SK-N-SH (cell line): Measurements from ENCODE around the gene FABP3. TPM values are rescaled to one million over a fixed set of nuclear protein-coding genes. Genes with fewer than 3 reads are reported as not detected.

Experiments used
- CTCF ChIA-PET: fragments of 300-600, 350-600 bp; formaldehyde crosslinking; extraction: SDS; loops from one replicate; lab custom pipeline; 2021; lab: Yijun Ruan, JAX
- POLR2A ChIA-PET: fragments of 350-600 bp; sonication (Branson Sonifier 250); formaldehyde crosslinking; extraction: SDS; loops from one replicate; lab custom pipeline; 2020; ENCODE audit warnings: antibody characterized with exemption, inconsistent platforms; lab: Yijun Ruan, JAX
- DNase-seq: peaks from one replicate; pipeline ENCODE4 v3.0.0; 2012
- H2AFZ ChIP-seq: fragments of 200-600 bp; sonication (generic); 2 replicates; pipeline ENCODE4 v1.8.1; 2016; ENCODE audit warnings: antibody characterized with exemption, mild to moderate bottlenecking, low read depth
- H3F3A ChIP-seq: fragments of 200-600 bp; sonication (generic); replicated peaks from 2 replicates; pipeline ENCODE3; 2016; ENCODE audit warnings: antibody characterized with exemption, mild to moderate bottlenecking; ENCODE audit not compliant: insufficient read depth
- H3K27ac ChIP-seq, 2 experiments: fragments of 200-500 bp in 1 of 2; fragments of 200-600 bp in 1 of 2; sonication (Bioruptor generic) in 1 of 2; sonication (generic), shearing (Covaris generic) in 1 of 2; 2 replicates each; pipeline versions ENCODE4 v1.5.1 to v1.6.1; 2014 to 2016; ENCODE audit warnings: low read depth in 2 of 2, inconsistent platforms in 1 of 2, low read length in 1 of 2, mild to moderate bottlenecking in 1 of 2, mixed read lengths in 1 of 2
- H3K27me3 ChIP-seq: fragments of 200-600 bp; sonication (generic), shearing (Covaris generic); 2 replicates; pipeline ENCODE4 v1.6.1; 2016; ENCODE audit warnings: mixed run types; ENCODE audit not compliant: insufficient read depth
- H3K36me3 ChIP-seq, 2 experiments: fragments of 200-500 bp in 1 of 2; fragments of 200-600 bp in 1 of 2; sonication (Bioruptor generic) in 1 of 2; sonication (generic) in 1 of 2; replicated peaks in 1 of 2; 2 replicates each; pipeline versions ENCODE3 to v1.5.1; 2014 to 2016; ENCODE audit warnings: low read length in 1 of 2, mild to moderate bottlenecking in 1 of 2; ENCODE audit not compliant: insufficient read depth in 2 of 2, control insufficient read depth in 1 of 2
- H3K4me1 ChIP-seq, 2 experiments: fragments of 200-500 bp in 1 of 2; fragments of 200-600 bp in 1 of 2; sonication (Bioruptor generic) in 1 of 2; sonication (generic), shearing (Covaris generic) in 1 of 2; 2 replicates each; pipeline versions ENCODE4 v1.5.1 to v1.6.1; 2014 to 2016; ENCODE audit warnings: low read depth in 1 of 2, low read length in 1 of 2, mixed run types in 1 of 2; ENCODE audit not compliant: insufficient read depth in 2 of 2, control insufficient read depth in 1 of 2
- H3K4me2 ChIP-seq: fragments of 200-600 bp; sonication (generic), shearing (Covaris generic); 2 replicates; pipeline ENCODE4 v1.6.1; 2017; ENCODE audit warnings: mixed run types
- H3K4me3 ChIP-seq, 2 experiments: fragments of 200-500 bp in 1 of 2; fragments of 200-600 bp in 1 of 2; sonication (Bioruptor generic) in 1 of 2; sonication (generic), shearing (Covaris generic) in 1 of 2; 2 replicates each; pipeline versions ENCODE4 v1.5.1 to v1.8.1; 2014 to 2016; ENCODE audit warnings: low read depth in 2 of 2, inconsistent platforms in 1 of 2, low read length in 1 of 2, mild to moderate bottlenecking in 1 of 2, mixed read lengths in 1 of 2, moderate library complexity in 1 of 2
- H3K79me2 ChIP-seq: fragments of 200-600 bp; sonication (generic); 2 replicates; pipeline ENCODE4 v1.8.1; 2017; ENCODE audit warnings: mild to moderate bottlenecking; ENCODE audit not compliant: insufficient read depth
- H3K9ac ChIP-seq: fragments of 200-600 bp; sonication (generic); 2 replicates; pipeline ENCODE4 v1.6.1; 2017; ENCODE audit warnings: mixed run types
- H3K9me2 ChIP-seq: fragments of 200-600 bp; sonication (generic); 2 replicates; pipeline ENCODE4 v1.6.1; 2017; ENCODE audit warnings: mixed run types
- H3K9me3 ChIP-seq: fragments of 200-600 bp; sonication (generic); 2 replicates; pipeline ENCODE4 v1.6.1; 2017; ENCODE audit warnings: mixed run types, mild to moderate bottlenecking, moderate library complexity
- H4K20me1 ChIP-seq: fragments of 200-600 bp; sonication (generic); 2 replicates; pipeline ENCODE4 v1.6.1; 2017; ENCODE audit warnings: mild to moderate bottlenecking, mixed run types; ENCODE audit not compliant: insufficient read depth
- CTCF ChIP-seq: fragments of 200-600 bp; sonication (generic); IDR thresholded peaks from 2 replicates; pipeline ENCODE4 v1.6.1; 2017; ENCODE audit warnings: antibody characterized with exemption, mild to moderate bottlenecking, moderate library complexity
- EP300 ChIP-seq, 2 experiments: IDR thresholded peaks; 2 replicates each; pipeline versions ENCODE4 v1.4.0 to v1.6.1; 2012; ENCODE audit warnings: borderline replicate concordance in 1 of 2, low read depth in 1 of 2, low read length in 1 of 2
- FOSL2 ChIP-seq: IDR thresholded peaks from 2 replicates; pipeline ENCODE4 v1.4.0; 2012; ENCODE audit warnings: low read depth, mild to moderate bottlenecking, moderate library complexity, borderline replicate concordance
- FOXJ3 ChIP-seq: sonication (generic); formaldehyde crosslinking; IDR thresholded peaks from 2 replicates; pipeline ENCODE4 v1.5.1; 2020; ENCODE audit warnings: mild to moderate bottlenecking, missing genetic modification reagents
- FOXM1 ChIP-seq: IDR thresholded peaks from 2 replicates; pipeline ENCODE4 v1.4.0; 2012; ENCODE audit warnings: low read depth, mild to moderate bottlenecking
- IRF3 ChIP-seq: fragments of 150-350 bp; IDR thresholded peaks from 2 replicates; pipeline ENCODE4 v1.6.1; 2016; ENCODE audit warnings: mild to moderate bottlenecking, low read depth, low read length
- MAX ChIP-seq: IDR thresholded peaks from 2 replicates; pipeline ENCODE4 v1.4.0; 2012; ENCODE audit warnings: low read depth
- MEF2A ChIP-seq: IDR thresholded peaks from 2 replicates; pipeline ENCODE4 v1.4.0; 2012; ENCODE audit warnings: low read depth, borderline replicate concordance
- MXI1 ChIP-seq: IDR thresholded peaks from 2 replicates; pipeline ENCODE4 v1.6.1; 2012; ENCODE audit warnings: mild to moderate bottlenecking, low read depth, low read length, improper control_type of control experiment
- PBX3 ChIP-seq: IDR thresholded peaks from 2 replicates; pipeline ENCODE4; 2012
- POLR2AphosphoS5 ChIP-seq: IDR thresholded peaks from 2 replicates; pipeline ENCODE4 v1.6.1; 2012; ENCODE audit warnings: low read depth, low read length
- REST ChIP-seq: IDR thresholded peaks from 2 replicates; pipeline ENCODE4 v1.6.1; 2012; ENCODE audit warnings: mild to moderate bottlenecking, low read depth, low read length, moderate library complexity
- RFX5 ChIP-seq: IDR thresholded peaks from 2 replicates; pipeline ENCODE4 v1.6.1; 2012; ENCODE audit warnings: mild to moderate bottlenecking, improper control_type of control experiment, low read length
- RXRA ChIP-seq: IDR thresholded peaks from 2 replicates; pipeline ENCODE4 v1.4.0; 2012; ENCODE audit warnings: low read depth, mild to moderate bottlenecking, borderline replicate concordance
- SIN3A ChIP-seq: IDR thresholded peaks from 2 replicates; pipeline ENCODE4 v1.6.1; 2012; ENCODE audit warnings: low read depth, mild to moderate bottlenecking, low read length, moderate library complexity, borderline replicate concordance
- SMC3 ChIP-seq: IDR thresholded peaks from 2 replicates; pipeline ENCODE4 v1.6.1; 2012; ENCODE audit warnings: low read depth, low read length, improper control_type of control experiment
- TCF12 ChIP-seq: IDR thresholded peaks from 2 replicates; pipeline ENCODE4 v1.4.0; 2012
- TEAD4 ChIP-seq: IDR thresholded peaks from 2 replicates; pipeline ENCODE4 v1.4.0; 2012; ENCODE audit warnings: mild to moderate bottlenecking, borderline replicate concordance; ENCODE audit not compliant: insufficient read depth
- USF1 ChIP-seq: IDR thresholded peaks from 2 replicates; pipeline ENCODE4 v1.4.0; 2012; ENCODE audit warnings: low read depth, borderline replicate concordance
- YY1 ChIP-seq: IDR thresholded peaks from 2 replicates; pipeline ENCODE4 v1.4.0; 2012; ENCODE audit warnings: low read depth, mild to moderate bottlenecking
- WGBS: methylation state at CpG from one replicate; pipeline ENCODE4 v1.1.6; 2017; ENCODE audit warnings: low lambda C conversion rate; 5-methylcytosine and 5-hydroxymethylcytosine counted together
- polyA plus RNA-seq, 3 experiments: library from polyadenylated mRNA; depleted of rRNA; stranded (reverse); fragments of >200 nt; gene quantifications; 2 replicates each; pipeline ENCODE4 v1.2.3, GENCODE V29; 2012

Gene FABP3
- polyA plus RNA-seq, 1 of the 3 experiments (the other 2 are of a cell fraction): 0.08 TPM

GRCh38 chr1:31326461-31326860 lies 46.4 kb downstream of the FABP3 start:
- WGBS: 100% methylated on average over 1 of the region's 1 CpG
- H3K4me3 ChIP-seq: no peak overlapping the region
- H3K36me3 ChIP-seq: peaks cover 4% of the 10 kb centered on the region in 2 experiments
- POLR2A ChIA-PET: no interaction called here
- H3K79me2 ChIP-seq: no peaks in the 10 kb centered on the region
- no peaks in the 10 kb centered on the region for H3K9me2 ChIP-seq
- H3K9me3 ChIP-seq: no peaks in the 10 kb centered on the region
- CTCF ChIA-PET: interaction anchor here (1.0 to 7.2 kb wide), 4 partner anchors 10 to 143 kb away, joined by 3 to 112 read pairs (median 4); no protein-coding TSS in a partner anchor
- no peak overlapping the region for H2AFZ ChIP-seq
- no peak overlapping the region for H3K4me2 ChIP-seq
- no peaks in the 10 kb centered on the region for H3K4me1 ChIP-seq
- no peak overlapping the region for H3K9ac ChIP-seq
- no peak for DNase-seq
- no peaks in the 10 kb centered on the region for H3F3A ChIP-seq
- TF ChIP-seq SIN3A: no peak
- TF ChIP-seq PBX3: no peak
- TF ChIP-seq SMC3: no peak
- no peak for TF ChIP-seq USF1
- TF ChIP-seq FOXM1: no peak
- no peak for TF ChIP-seq CTCF
- no peak for TF ChIP-seq RXRA
- TF ChIP-seq TCF12: no peak
- TF ChIP-seq RFX5: no peak
- TF ChIP-seq EP300 (IDR thresholded peaks at IDR 0.05; ENCODE audit: borderline replicate concordance in 1 of 2, low read depth in 1 of 2, low read length in 1 of 2): no peak
- no peak for TF ChIP-seq POLR2AphosphoS5
- no peak for TF ChIP-seq FOSL2
- TF ChIP-seq YY1: no peak
- TF ChIP-seq MXI1: no peak
- H4K20me1 ChIP-seq: no peaks in the 10 kb centered on the region
- H3K27me3 ChIP-seq: no peaks in the 10 kb centered on the region
- H3K27ac ChIP-seq: no peak overlapping the region

GRCh38 chr1:31324992-31325391 lies 47.9 kb downstream of the FABP3 start:
- WGBS: 95% methylated on average over 3 of the region's 3 CpGs
- H4K20me1 ChIP-seq: no peaks in the 10 kb centered on the region
- H3K9me2 ChIP-seq: no peaks in the 10 kb centered on the region
- no peak overlapping the region for H3K27ac ChIP-seq
- DNase-seq: no peak
- H3K9ac ChIP-seq: no peak overlapping the region
- CTCF ChIA-PET: interaction anchor here (0.9 to 7.2 kb wide), 3 partner anchors 9 to 224 kb away, joined by 3 to 112 read pairs (median 4); no protein-coding TSS in a partner anchor
- no peaks in the 10 kb centered on the region for H3K9me3 ChIP-seq
- H3K4me3 ChIP-seq: no peak overlapping the region
- H3K27me3 ChIP-seq: no peaks in the 10 kb centered on the region
- POLR2A ChIA-PET: no interaction called here
- H3K36me3 ChIP-seq: peaks cover 8 to 18% of the 10 kb centered on the region in 2 experiments
- H3F3A ChIP-seq: no peaks in the 10 kb centered on the region
- H3K4me1 ChIP-seq: no peaks in the 10 kb centered on the region
- no peaks in the 10 kb centered on the region for H3K79me2 ChIP-seq
- no peak overlapping the region for H2AFZ ChIP-seq
- no peak overlapping the region for H3K4me2 ChIP-seq
- TF ChIP-seq TEAD4 (no peak), MEF2A (no peak), FOXJ3 (CRISPR knock-in tag) (no peak), IRF3 (no peak), MAX (no peak), REST (no peak)
